Gastroesophageal sphincter (tissue), 3 donors: Measurements from ENCODE around the gene ATP5MG.

Source experiments
- POLR2A ChIP-seq, 2 donors: fragments of 450-650 bp; IDR thresholded peaks; one replicate each; pipeline ENCODE4 v1.6.1; 2017; ENCODE audit warnings: antibody characterized with exemption in 2 of 2, mild to moderate bottlenecking in 2 of 2, moderate library complexity in 1 of 2
- POLR2AphosphoS5 ChIP-seq: sonication (generic); formaldehyde crosslinking; IDR thresholded peaks from one replicate; pipeline ENCODE4 v1.6.1; 2017; ENCODE audit warnings: antibody characterized with exemption
- TF ChIP-seq, protein P1 (sequence below), 4 experiments: fragments of 200-600 bp in 2 of 4; fragments of 450-650 bp in 2 of 4; sonication (generic) in 1 of 4; IDR thresholded peaks; one replicate each; pipeline ENCODE4 v1.5.1; 2017 to 2019; ENCODE audit warnings: antibody characterized with exemption in 4 of 4, mild to moderate bottlenecking in 2 of 4, moderate library complexity in 2 of 4

DNA sequence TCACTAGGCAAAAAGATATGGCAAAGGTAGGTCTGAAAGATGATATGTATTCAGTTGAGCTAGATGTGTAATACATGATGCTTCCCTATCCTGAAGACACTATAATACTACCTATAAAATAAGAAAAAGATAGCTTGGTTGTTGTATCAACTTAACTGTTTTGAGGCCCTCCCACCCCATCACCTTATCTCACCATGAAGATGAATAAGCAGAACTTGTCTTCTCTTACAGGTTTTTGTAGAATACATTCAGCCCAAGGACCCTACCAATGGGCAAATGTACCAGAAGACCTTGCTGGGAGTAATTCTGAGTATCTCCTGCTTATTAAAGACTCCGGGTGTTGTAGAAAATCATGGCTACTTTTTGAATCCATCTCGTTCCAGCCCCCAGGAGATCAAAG, 28.1 kb upstream of the ATP5MG start:
- TF ChIP-seq, protein P1, sequence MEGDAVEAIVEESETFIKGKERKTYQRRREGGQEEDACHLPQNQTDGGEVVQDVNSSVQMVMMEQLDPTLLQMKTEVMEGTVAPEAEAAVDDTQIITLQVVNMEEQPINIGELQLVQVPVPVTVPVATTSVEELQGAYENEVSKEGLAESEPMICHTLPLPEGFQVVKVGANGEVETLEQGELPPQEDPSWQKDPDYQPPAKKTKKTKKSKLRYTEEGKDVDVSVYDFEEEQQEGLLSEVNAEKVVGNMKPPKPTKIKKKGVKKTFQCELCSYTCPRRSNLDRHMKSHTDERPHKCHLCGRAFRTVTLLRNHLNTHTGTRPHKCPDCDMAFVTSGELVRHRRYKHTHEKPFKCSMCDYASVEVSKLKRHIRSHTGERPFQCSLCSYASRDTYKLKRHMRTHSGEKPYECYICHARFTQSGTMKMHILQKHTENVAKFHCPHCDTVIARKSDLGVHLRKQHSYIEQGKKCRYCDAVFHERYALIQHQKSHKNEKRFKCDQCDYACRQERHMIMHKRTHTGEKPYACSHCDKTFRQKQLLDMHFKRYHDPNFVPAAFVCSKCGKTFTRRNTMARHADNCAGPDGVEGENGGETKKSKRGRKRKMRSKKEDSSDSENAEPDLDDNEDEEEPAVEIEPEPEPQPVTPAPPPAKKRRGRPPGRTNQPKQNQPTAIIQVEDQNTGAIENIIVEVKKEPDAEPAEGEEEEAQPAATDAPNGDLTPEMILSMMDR (IDR thresholded peaks at IDR 0.05), result no peak
- TF ChIP-seq POLR2AphosphoS5 (no peak), POLR2A (IDR thresholded peaks at IDR 0.05) (no peak)
